ENCODE results near the gene C8B. TPM values are rescaled to one million over a fixed set of nuclear protein-coding genes. Genes with fewer than 3 reads are reported as not detected.

C8B gene
- total and polyA plus RNA-seq, 4 experiments from 2014 or later: not detected

GRCh38 chr1:56983484-56983883 lies 17.7 kb upstream of the C8B start:
- Mint-ChIP-seq H3K4me3 (no peak overlapping the region), H3K36me3 (no peaks in the 10 kb centered on the region), H3K4me1 (no peaks in the 10 kb centered on the region), H3K9me3 (peaks cover 0 to 3% (median 0%) of the 10 kb centered on the region in 8 donors), H3K27ac (no peak overlapping the region), H3K27me3 (peaks cover under 1 to 7% of the 10 kb centered on the region in 2 donors)
- no peaks in the 10 kb centered on the region for H3K4me1 ChIP-seq (ENCODE audit: insufficient read depth, low read length)
- ChIA-PET CTCF (ENCODE audit: partially characterized antibody) (no interaction called here), POLR2A (ENCODE audit: partially characterized antibody) (no interaction called here)
- no peak for DNase-seq
- H3K27ac ChIP-seq (ENCODE audit: low read depth, low read length): no peak overlapping the region
- no peaks in the 10 kb centered on the region for H3K9me3 ChIP-seq (ENCODE audit: control insufficient read depth in 1 of 2, low read length in 2 of 2)
- no peak overlapping the region for H3K4me3 ChIP-seq (ENCODE audit: low read length in 2 of 2)
- H3K36me3 ChIP-seq (ENCODE audit: insufficient read depth, low read length): no peaks in the 10 kb centered on the region
- intact Hi-C loops (cut with micrococcal nuclease): no loop called here
- no peaks in the 10 kb centered on the region for H3K27me3 ChIP-seq (ENCODE audit: insufficient read depth, low read length)

DNA sequence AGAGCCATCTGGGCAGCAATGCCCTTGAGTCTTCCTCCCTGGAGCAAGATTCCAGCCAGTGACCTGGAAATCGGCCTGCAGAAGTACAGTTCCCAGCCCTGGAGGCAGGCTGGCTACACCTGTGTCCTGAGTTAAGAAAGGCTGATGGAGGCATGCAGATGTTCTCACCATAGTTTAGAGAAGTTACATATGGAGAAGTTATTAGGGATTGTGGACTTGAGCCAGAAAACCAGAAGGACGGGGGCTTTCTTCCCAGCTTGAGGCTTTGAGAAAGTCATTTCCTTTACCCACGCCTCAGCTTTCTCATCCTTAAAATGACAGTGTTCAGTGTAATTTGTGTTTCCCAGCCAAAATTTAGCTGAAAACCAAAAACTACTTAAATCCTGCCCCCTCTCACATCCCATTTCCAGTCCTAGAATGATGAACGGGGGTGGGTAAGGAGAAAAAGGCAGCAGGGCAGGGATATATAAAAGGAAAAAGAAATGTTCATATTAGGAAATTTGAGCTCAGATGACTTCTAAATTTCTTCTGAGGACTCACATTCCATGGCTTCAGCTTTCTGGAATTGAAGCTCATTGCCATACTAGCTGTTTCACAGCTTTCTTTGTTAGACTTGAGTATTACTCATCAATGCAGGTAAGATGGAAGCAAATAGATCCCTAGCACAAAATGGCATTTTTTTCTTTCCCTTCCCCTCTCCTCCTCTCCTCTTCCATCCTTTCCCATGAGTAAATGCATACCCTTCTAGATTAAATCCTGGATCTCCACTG lies 14.4 kb upstream of the C8B start:
- Histone ChIP-seq H3K4me3 (ENCODE audit: low read length in 2 of 2) (no peak overlapping the region), H3K9me3 (ENCODE audit: control insufficient read depth in 1 of 2, low read length in 2 of 2) (no peaks in the 10 kb centered on the region), H3K27ac (ENCODE audit: low read depth, low read length) (no peak overlapping the region), H3K27me3 (ENCODE audit: insufficient read depth, low read length) (no peaks in the 10 kb centered on the region), H3K36me3 (ENCODE audit: insufficient read depth, low read length) (no peaks in the 10 kb centered on the region), H3K4me1 (ENCODE audit: insufficient read depth, low read length) (no peaks in the 10 kb centered on the region)
- peaks cover 5 to 7% of the 10 kb centered on the region in 2 donors for H3K27me3 Mint-ChIP-seq
- H3K4me1 Mint-ChIP-seq: no peaks in the 10 kb centered on the region
- no peak for DNase-seq
- H3K36me3 Mint-ChIP-seq: no peaks in the 10 kb centered on the region
- POLR2A ChIA-PET (ENCODE audit: partially characterized antibody): no interaction called here
- intact Hi-C loops (cut with micrococcal nuclease): no loop called here
- CTCF ChIA-PET (ENCODE audit: partially characterized antibody): interaction anchor here (1.1 kb wide), 1 partner anchor 22 kb away, joined by 3 read pairs; no protein-coding TSS in a partner anchor
- no peak overlapping the region for H3K4me3 Mint-ChIP-seq
- H3K27ac Mint-ChIP-seq: no peak overlapping the region
- H3K9me3 Mint-ChIP-seq: peaks cover 0 to 5% (median 1%) of the 10 kb centered on the region in 8 donors

DNA sequence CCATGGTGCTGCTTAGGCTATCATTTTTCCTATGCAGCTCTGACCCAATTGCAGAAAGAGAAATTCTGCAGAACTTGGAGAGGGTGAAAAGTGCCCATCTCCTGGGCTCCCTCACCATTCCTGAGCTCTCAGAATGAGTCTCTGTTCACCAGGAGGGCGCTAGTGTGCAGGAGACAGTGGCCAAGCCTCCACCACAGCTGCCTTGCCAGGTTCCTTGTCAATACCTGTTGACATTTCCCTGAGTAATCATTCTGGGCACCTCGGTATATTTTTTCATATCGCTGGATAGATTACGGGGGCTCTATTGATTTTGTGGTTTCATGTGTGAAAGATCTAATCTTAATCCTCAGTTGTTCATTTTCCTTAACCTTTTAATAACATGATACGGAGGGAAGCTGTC lies 13.0 kb upstream of the C8B start:
- Mint-ChIP-seq H3K4me3 (no peak overlapping the region), H3K27me3 (peaks cover 5 to 7% of the 10 kb centered on the region in 2 donors), H3K9me3 (peaks cover 0 to 4% (median 1%) of the 10 kb centered on the region in 8 donors), H3K36me3 (no peaks in the 10 kb centered on the region), H3K4me1 (no peaks in the 10 kb centered on the region), H3K27ac (no peak overlapping the region)
- no peaks in the 10 kb centered on the region for H3K27me3 ChIP-seq (ENCODE audit: insufficient read depth, low read length)
- intact Hi-C loops (cut with micrococcal nuclease): no loop called here
- no peaks in the 10 kb centered on the region for H3K4me1 ChIP-seq (ENCODE audit: insufficient read depth, low read length)
- no peaks in the 10 kb centered on the region for H3K9me3 ChIP-seq (ENCODE audit: control insufficient read depth in 1 of 2, low read length in 2 of 2)
- POLR2A ChIA-PET (ENCODE audit: partially characterized antibody): no interaction called here
- DNase-seq: no peak
- H3K27ac ChIP-seq (ENCODE audit: low read depth, low read length): no peak overlapping the region
- H3K4me3 ChIP-seq (ENCODE audit: low read length in 2 of 2): no peak overlapping the region
- no peaks in the 10 kb centered on the region for H3K36me3 ChIP-seq (ENCODE audit: insufficient read depth, low read length)
- CTCF ChIA-PET (ENCODE audit: partially characterized antibody): no interaction called here

- H3K4me1 ChIP-seq (ENCODE audit: insufficient read depth, low read length): no peaks in the 10 kb centered on the region
- H3K4me3 ChIP-seq (ENCODE audit: low read length in 2 of 2): no peak overlapping the region
- Mint-ChIP-seq H3K9me3 (peaks cover 0 to 5% (median 1%) of the 10 kb centered on the region in 8 donors), H3K27ac (no peak overlapping the region), H3K4me1 (no peaks in the 10 kb centered on the region), H3K4me3 (no peak overlapping the region), H3K27me3 (peaks cover 5 to 6% of the 10 kb centered on the region in 2 donors), H3K36me3 (no peaks in the 10 kb centered on the region)
- H3K9me3 ChIP-seq (ENCODE audit: control insufficient read depth in 1 of 2, low read length in 2 of 2): no peaks in the 10 kb centered on the region
- H3K36me3 ChIP-seq (ENCODE audit: insufficient read depth, low read length): no peaks in the 10 kb centered on the region
- H3K27me3 ChIP-seq (ENCODE audit: insufficient read depth, low read length): no peaks in the 10 kb centered on the region
- no peak overlapping the region for H3K27ac ChIP-seq (ENCODE audit: low read depth, low read length)
- DNase-seq: no peak
- intact Hi-C loops (cut with micrococcal nuclease): no loop called here
- POLR2A ChIA-PET (ENCODE audit: partially characterized antibody): no interaction called here
- CTCF ChIA-PET (ENCODE audit: partially characterized antibody): no interaction called here
These were observed 12.1 kb upstream of the C8B start for GRCh38 chr1:56977910-56978309.

- H3K36me3 Mint-ChIP-seq: no peaks in the 10 kb centered on the region
- peaks cover 2 to 5% of the 10 kb centered on the region in 2 donors for H3K27me3 Mint-ChIP-seq
- no peaks in the 10 kb centered on the region for H3K4me1 ChIP-seq (ENCODE audit: insufficient read depth, low read length)
- H3K27ac ChIP-seq (ENCODE audit: low read depth, low read length): no peak overlapping the region
- H3K9me3 Mint-ChIP-seq: peaks cover 0 to 5% (median 2%) of the 10 kb centered on the region in 8 donors
- no peak for DNase-seq
- H3K4me3 Mint-ChIP-seq: no peak overlapping the region
- no peaks in the 10 kb centered on the region for H3K27me3 ChIP-seq (ENCODE audit: insufficient read depth, low read length)
- H3K4me1 Mint-ChIP-seq: no peaks in the 10 kb centered on the region
- POLR2A ChIA-PET (ENCODE audit: partially characterized antibody): no interaction called here
- no peak overlapping the region for H3K27ac Mint-ChIP-seq
- intact Hi-C loops (cut with micrococcal nuclease): no loop called here
- H3K9me3 ChIP-seq (ENCODE audit: control insufficient read depth in 1 of 2, low read length in 2 of 2): no peaks in the 10 kb centered on the region
- no peak overlapping the region for H3K4me3 ChIP-seq (ENCODE audit: low read length in 2 of 2)
- CTCF ChIA-PET (ENCODE audit: partially characterized antibody): no interaction called here
- no peaks in the 10 kb centered on the region for H3K36me3 ChIP-seq (ENCODE audit: insufficient read depth, low read length)
These were observed 9.6 kb upstream of the C8B start for GRCh38 chr1:56975446-56975845.

GRCh38 chr1:56973923-56974742 lies 8.3 kb upstream of the C8B start:
- no peak overlapping the region for H3K4me3 Mint-ChIP-seq
- Histone ChIP-seq H3K27ac (ENCODE audit: low read depth, low read length) (no peak overlapping the region), H3K27me3 (ENCODE audit: insufficient read depth, low read length) (no peaks in the 10 kb centered on the region), H3K4me3 (ENCODE audit: low read length in 2 of 2) (no peak overlapping the region), H3K36me3 (ENCODE audit: insufficient read depth, low read length) (no peaks in the 10 kb centered on the region), H3K4me1 (ENCODE audit: insufficient read depth, low read length) (no peaks in the 10 kb centered on the region), H3K9me3 (ENCODE audit: control insufficient read depth in 1 of 2, low read length in 2 of 2) (no peaks in the 10 kb centered on the region)
- H3K9me3 Mint-ChIP-seq: peaks cover 0 to 6% (median 2%) of the 10 kb centered on the region in 8 donors
- CTCF ChIA-PET (ENCODE audit: partially characterized antibody): no interaction called here
- peaks cover 1 to 5% of the 10 kb centered on the region in 2 donors for H3K27me3 Mint-ChIP-seq
- no peaks in the 10 kb centered on the region for H3K4me1 Mint-ChIP-seq
- no peaks in the 10 kb centered on the region for H3K36me3 Mint-ChIP-seq
- no peak for DNase-seq
- no peak overlapping the region for H3K27ac Mint-ChIP-seq
- intact Hi-C loops (cut with micrococcal nuclease): no loop called here
- POLR2A ChIA-PET (ENCODE audit: partially characterized antibody): no interaction called here

DNA sequence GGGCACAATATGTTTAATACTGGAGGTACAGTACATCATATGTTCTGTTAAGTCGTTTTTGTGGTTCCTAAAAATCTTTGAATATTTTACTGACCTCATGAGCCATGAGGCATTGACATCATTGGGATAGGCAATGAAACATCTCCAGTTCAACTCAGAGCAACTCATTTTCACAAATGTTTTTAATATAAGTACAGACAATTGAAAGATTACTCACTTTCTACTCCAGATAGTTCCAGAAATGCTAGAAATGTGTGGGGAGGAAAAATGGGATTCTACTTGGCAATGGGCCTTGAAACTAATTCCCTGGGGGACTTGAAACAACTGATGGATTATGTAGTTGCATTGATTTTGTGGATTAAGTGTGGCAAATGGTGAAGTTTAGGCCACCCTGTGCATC lies 7.2 kb upstream of the C8B start:
- Histone ChIP-seq H3K27ac (ENCODE audit: low read depth, low read length) (no peak overlapping the region), H3K4me3 (ENCODE audit: low read length in 2 of 2) (no peak overlapping the region), H3K27me3 (ENCODE audit: insufficient read depth, low read length) (no peaks in the 10 kb centered on the region), H3K9me3 (ENCODE audit: control insufficient read depth in 1 of 2, low read length in 2 of 2) (no peaks in the 10 kb centered on the region), H3K4me1 (ENCODE audit: insufficient read depth, low read length) (no peaks in the 10 kb centered on the region), H3K36me3 (ENCODE audit: insufficient read depth, low read length) (no peaks in the 10 kb centered on the region)
- no peak overlapping the region for H3K4me3 Mint-ChIP-seq
- no peaks in the 10 kb centered on the region for H3K27me3 Mint-ChIP-seq
- H3K9me3 Mint-ChIP-seq: peaks cover 0 to 9% (median 3%) of the 10 kb centered on the region in 8 donors
- ChIA-PET POLR2A (ENCODE audit: partially characterized antibody) (no interaction called here), CTCF (ENCODE audit: partially characterized antibody) (no interaction called here)
- intact Hi-C loops (cut with micrococcal nuclease): no loop called here
- H3K36me3 Mint-ChIP-seq: no peaks in the 10 kb centered on the region
- H3K27ac Mint-ChIP-seq: no peak overlapping the region
- no peak for DNase-seq
- no peaks in the 10 kb centered on the region for H3K4me1 Mint-ChIP-seq

Measured in CD4-positive, alpha-beta memory T cell (primary cell).